Omental fat pad (tissue), 4 donors: ENCODE measurements around the gene WFDC6. TPM values are rescaled to one million over a fixed set of nuclear protein-coding genes. Genes with fewer than 3 reads are reported as not detected.

Experiments used
- ATAC-seq: fragments of 150-250 bp; one replicate; pipeline ENCODE4 v1.9.1; 2016; ENCODE audit warnings: mild to moderate bottlenecking, moderate library complexity; ENCODE audit not compliant: low FRiP score
- DNase-seq: peaks from one replicate; pipeline ENCODE4 v3.0.0-alpha.2; 2019; ENCODE audit warnings: low spot score
- total RNA-seq, 4 donors: library from RNA; depleted of rRNA; stranded (reverse); fragments of >200 nt; gene quantifications; one replicate each; pipeline ENCODE4 v1.1.0, GENCODE V29; 2016
- TF ChIP-seq, protein P1 (sequence below), 3 donors: fragments of 450-650 bp; IDR thresholded peaks; one replicate each; pipeline ENCODE4 v1.5.1; 2016 to 2017; ENCODE audit warnings: antibody characterized with exemption in 3 of 3, mild to moderate bottlenecking in 3 of 3, moderate library complexity in 2 of 3

The WFDC6 gene
- total RNA-seq, 4 donors from 2014 or later = not detected

DNA sequence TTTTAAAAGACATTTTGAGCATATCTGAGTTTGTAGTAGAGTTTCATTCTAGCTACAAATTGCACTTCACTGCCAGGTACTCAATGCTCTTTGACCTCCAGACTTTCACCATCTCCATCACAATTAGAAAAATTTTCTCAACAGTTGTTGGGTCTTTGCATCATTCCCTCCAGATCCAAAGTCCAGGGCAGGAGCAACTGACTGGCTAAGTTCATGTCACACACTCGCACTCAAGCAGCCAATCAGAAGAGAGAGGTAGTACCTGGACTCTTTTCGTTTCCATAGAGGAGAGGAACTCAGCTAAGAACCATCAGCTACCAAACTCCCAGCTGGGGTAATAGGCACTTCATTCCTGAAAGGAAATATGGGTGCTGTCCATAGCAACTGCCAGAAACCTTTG lies 32.9 kb downstream of the WFDC6 start:
- DNase-seq = no peak
- TF ChIP-seq, protein P1, sequence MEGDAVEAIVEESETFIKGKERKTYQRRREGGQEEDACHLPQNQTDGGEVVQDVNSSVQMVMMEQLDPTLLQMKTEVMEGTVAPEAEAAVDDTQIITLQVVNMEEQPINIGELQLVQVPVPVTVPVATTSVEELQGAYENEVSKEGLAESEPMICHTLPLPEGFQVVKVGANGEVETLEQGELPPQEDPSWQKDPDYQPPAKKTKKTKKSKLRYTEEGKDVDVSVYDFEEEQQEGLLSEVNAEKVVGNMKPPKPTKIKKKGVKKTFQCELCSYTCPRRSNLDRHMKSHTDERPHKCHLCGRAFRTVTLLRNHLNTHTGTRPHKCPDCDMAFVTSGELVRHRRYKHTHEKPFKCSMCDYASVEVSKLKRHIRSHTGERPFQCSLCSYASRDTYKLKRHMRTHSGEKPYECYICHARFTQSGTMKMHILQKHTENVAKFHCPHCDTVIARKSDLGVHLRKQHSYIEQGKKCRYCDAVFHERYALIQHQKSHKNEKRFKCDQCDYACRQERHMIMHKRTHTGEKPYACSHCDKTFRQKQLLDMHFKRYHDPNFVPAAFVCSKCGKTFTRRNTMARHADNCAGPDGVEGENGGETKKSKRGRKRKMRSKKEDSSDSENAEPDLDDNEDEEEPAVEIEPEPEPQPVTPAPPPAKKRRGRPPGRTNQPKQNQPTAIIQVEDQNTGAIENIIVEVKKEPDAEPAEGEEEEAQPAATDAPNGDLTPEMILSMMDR (IDR thresholded peaks at IDR 0.05) = no peak
- no peak for ATAC-seq

DNA sequence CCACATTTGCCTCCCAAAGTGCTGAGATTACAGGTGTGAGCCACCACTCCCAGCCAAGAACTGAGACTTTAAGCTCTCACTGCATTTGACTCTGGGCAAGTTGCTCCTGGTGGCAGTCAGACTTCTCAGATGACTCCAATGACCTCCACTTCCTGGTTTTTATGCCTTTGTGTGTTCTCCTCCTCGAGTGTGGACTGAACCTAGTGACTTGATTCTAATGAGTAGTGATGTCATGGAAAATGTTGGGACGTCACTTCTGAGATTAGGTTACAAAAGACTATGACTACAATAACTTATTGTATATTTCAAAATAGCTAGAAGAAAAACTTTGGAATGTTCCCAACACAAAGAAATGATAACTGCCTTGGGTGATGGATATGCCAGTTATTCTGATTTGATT lies 35.9 kb downstream of the WFDC6 start:
- TF ChIP-seq, protein P1 (IDR thresholded peaks at IDR 0.05) = no peak
- ATAC-seq (no peak), DNase-seq (no peak)

DNA sequence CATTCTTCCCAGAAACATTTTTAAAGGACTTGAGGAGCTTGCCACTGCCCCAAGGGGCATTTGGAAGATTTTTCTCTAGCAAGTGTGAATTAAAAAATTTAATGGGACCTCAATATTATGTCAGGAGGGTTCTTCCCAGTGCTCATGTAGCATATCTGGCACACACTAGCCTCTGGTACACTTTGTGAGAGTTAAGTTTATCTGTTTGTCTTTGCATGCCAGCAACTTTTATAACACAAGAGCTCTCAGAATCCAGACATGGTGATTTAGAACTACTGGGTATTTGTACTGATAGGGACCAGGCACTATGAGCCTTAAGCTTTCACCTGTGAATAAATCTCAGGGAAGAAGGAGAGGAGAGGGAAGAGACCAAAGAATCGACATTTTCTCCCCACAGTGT lies 36.7 kb downstream of the WFDC6 start:
- ATAC-seq (no peak), DNase-seq (no peak)
- TF ChIP-seq, protein P1 (IDR thresholded peaks at IDR 0.05) = no peak

DNA sequence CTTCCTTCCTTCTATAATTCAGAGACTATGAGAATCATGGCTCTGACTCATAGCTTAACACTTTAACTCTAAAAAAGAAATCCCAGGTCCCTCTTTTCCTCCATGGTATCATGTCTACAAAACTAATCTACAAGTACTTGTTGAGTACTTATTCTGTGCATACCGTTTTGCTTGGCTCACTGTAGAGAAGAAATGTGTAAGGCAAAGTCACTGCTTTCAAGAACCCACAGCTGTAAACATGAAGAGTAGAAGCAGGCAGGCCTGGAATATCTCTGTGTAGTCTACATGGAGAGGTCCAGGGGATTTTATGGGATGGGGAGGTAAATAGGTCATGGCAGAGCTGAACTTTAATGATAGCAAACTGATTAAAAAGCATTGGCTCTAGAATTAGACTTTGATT lies 37.7 kb downstream of the WFDC6 start:
- TF ChIP-seq, protein P1 (IDR thresholded peaks at IDR 0.05) = no peak
- ATAC-seq (no peak), DNase-seq (no peak)

DNA sequence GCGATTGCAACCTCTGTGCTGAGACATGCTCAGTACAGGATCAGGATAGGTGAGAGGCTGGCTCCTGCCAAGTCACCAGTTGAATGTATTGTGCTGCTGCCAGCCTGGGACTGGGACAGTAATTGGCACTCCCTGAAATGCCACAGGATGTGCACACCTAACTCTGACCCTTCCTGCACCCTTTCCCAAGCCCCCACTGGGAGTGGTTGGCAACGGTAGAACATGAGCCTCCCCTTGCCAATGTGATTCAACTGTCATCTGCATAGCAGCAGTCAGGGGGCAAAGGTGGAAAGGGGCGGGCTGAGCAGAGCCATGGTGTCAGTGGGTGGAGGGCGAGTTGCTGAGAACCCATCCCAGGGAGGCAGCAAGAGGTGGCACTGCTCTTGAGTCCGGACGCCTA lies 39.3 kb downstream of the WFDC6 start:
- TF ChIP-seq, protein P1 (IDR thresholded peaks at IDR 0.05) = no peak
- ATAC-seq = no peak

DNA sequence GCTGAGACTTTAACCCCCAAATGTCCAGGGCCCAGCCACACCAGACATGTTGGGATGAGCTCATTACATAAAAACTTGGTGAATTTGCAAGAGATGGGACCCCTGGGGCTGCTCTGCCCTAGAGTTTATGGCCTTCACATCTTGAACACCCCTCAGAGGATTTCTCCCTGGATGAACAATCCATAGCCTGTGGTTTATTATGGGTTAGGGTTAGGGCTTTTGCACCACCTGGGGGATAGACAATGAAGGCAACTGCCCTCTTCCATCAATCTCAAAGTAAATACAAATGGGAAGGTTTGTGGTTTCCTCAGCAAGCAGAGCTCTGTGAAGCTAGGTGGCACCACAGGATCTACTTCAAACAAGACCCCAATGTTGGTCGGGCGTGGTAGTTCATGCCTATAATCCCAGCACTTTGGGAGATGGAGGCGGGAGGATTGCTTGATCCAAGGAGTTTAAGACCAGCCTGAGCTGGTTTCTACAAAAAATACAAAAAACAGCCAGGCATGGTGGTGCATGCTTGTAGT lies 41.2 kb downstream of the WFDC6 start:
- DNase-seq (no peak), ATAC-seq (no peak)
- TF ChIP-seq, protein P1 (IDR thresholded peaks at IDR 0.05) = no peak

More for the DNA sequence above, 39.3 kb downstream of the WFDC6 start:
- no peak for DNase-seq

DNA sequence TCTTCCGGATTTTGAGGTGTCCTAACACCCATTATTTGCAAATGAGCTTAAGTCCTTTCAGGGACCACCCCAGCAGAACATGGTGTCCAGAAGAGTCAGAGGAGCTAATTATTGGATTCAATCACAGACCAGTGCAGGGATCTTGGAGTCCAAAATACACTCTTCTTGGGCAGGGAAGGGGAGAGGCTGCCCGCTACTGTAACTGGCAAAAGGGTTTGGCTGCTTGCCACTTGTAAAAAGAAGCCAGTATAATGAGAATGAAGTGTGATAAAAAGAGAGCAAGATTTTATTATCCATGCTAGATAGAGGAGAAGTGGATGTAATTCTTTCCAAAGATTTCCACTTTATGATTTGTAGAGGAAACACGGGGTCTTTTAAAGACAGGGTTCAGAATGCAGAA lies 43.1 kb downstream of the WFDC6 start:
- DNase-seq (no peak), ATAC-seq (no peak)
- TF ChIP-seq, protein P1 (IDR thresholded peaks at IDR 0.05) = no peak
